BE2C (cell line): Measurements from ENCODE around the gene AKAP13.

ENCODE experiments used
- DNase-seq: peaks from one replicate; pipeline ENCODE4 v3.0.0-alpha.2; 2020
- H3K27me3 ChIP-seq: fragments of 250-450 bp; sonication (Bioruptor Pico); 2 replicates; pipeline ENCODE4 v1.5.1; 2020; ENCODE audit warnings: mild to moderate bottlenecking
- H3K36me3 ChIP-seq: fragments of 250-450 bp; sonication (Bioruptor Pico); 2 replicates; pipeline ENCODE4 v1.5.1; 2020; ENCODE audit warnings: mild to moderate bottlenecking
- H3K4me1 ChIP-seq: fragments of 250-450 bp; sonication (Bioruptor Pico); 2 replicates; pipeline ENCODE4 v1.5.1; 2020
- H3K4me3 ChIP-seq: 2 replicates; pipeline ENCODE4 v1.5.1; 2011; ENCODE audit warnings: low read depth, low read length
- H3K9me3 ChIP-seq: fragments of 250-450 bp; sonication (Bioruptor Pico); 2 replicates; pipeline ENCODE4 v1.5.1; 2020
- CTCF ChIP-seq: IDR thresholded peaks from 2 replicates; pipeline ENCODE4 v1.5.1; 2012; ENCODE audit warnings: mild to moderate bottlenecking, low read depth, low read length

The AKAP13 gene

DNA sequence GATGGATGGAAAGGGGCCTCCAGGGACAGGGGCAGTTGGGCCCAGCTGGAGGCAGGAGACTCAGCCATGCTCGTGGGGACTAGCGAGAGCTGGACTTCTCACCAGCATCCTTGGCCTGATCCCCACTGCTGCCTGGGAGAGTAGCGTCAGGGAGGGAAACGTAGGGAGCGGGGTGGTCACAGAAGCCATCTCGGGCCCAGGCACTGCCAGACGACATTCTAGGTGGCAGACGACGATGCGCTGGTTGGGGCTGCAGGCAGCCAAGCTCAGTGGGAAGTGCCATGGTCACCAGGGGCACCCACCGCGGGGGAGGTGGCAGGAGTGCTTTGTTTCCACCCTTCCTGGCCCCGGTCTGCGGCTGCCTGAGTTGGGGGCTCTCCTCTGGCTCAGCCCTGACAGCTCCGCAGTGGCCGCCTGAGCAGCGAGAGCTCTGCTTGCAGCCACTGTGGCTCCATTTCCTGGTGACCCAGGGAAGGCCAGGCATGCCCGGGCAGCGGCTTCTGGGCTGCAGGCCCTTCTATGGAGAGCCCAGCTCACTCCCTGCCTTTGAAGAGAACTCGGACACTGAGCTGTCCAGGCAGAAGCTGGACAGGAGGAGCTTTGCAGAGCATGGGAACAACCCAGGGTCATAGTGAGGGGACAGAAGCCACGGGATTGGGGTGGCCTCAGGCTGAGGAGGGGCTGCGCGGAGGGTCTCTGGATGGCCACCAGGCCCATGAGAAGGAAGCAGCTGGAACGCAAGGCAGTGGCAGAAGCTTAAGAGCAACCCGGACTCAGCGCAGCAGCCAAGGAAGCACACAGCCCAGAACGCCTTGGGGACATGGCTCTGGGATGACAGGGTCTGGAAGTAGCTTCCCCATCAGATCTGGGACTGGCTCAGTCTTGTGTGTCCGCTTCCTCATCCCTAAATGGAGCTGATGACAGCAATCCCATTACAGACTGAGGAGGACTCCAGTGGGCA, 383.6 kb downstream of the AKAP13 start:
- Histone ChIP-seq H3K36me3 (no peaks in the 10 kb centered on the region), H3K27me3 (no peaks in the 10 kb centered on the region), H3K4me3 (no peak overlapping the region), H3K9me3 (no peaks in the 10 kb centered on the region), H3K4me1 (peaks cover 13% of the 10 kb centered on the region)
- peak; percentile 60 for DNase-seq
- TF ChIP-seq CTCF: no peak

GRCh38 chr15:85764649-85765277, 384.4 kb downstream of the AKAP13 start:
- no peaks in the 10 kb centered on the region for H3K9me3 ChIP-seq
- no peak for DNase-seq
- H3K27me3 ChIP-seq: no peaks in the 10 kb centered on the region
- H3K4me3 ChIP-seq: no peak overlapping the region
- no peak for TF ChIP-seq CTCF
- H3K4me1 ChIP-seq: peaks cover 11% of the 10 kb centered on the region
- no peaks in the 10 kb centered on the region for H3K36me3 ChIP-seq

- no peak for DNase-seq
- Histone ChIP-seq H3K4me1 (peaks cover 11% of the 10 kb centered on the region), H3K36me3 (no peaks in the 10 kb centered on the region), H3K9me3 (no peaks in the 10 kb centered on the region), H3K27me3 (no peaks in the 10 kb centered on the region), H3K4me3 (no peak overlapping the region)
- TF ChIP-seq CTCF: no peak
These were observed 385.8 kb downstream of the AKAP13 start for GRCh38 chr15:85766001-85766831.

GRCh38 chr15:85767785-85768529, 387.6 kb downstream of the AKAP13 start:
- DNase-seq: no peak
- no peaks in the 10 kb centered on the region for H3K9me3 ChIP-seq
- no peak overlapping the region for H3K4me3 ChIP-seq
- H3K27me3 ChIP-seq: no peaks in the 10 kb centered on the region
- peaks cover 11% of the 10 kb centered on the region for H3K4me1 ChIP-seq
- H3K36me3 ChIP-seq: no peaks in the 10 kb centered on the region
- TF ChIP-seq CTCF: no peak

- TF ChIP-seq CTCF: no peak
- no peaks in the 10 kb centered on the region for H3K27me3 ChIP-seq
- H3K9me3 ChIP-seq: no peaks in the 10 kb centered on the region
- H3K4me3 ChIP-seq: no peak overlapping the region
- H3K36me3 ChIP-seq: no peaks in the 10 kb centered on the region
- DNase-seq: no peak
- peaks cover 11% of the 10 kb centered on the region for H3K4me1 ChIP-seq
These were observed 388.3 kb downstream of the AKAP13 start for GRCh38 chr15:85768595-85769168.
